Right atrium auricular region (tissue), 2 donors: Measurements from ENCODE around the gene THAP12. TPM values are rescaled to one million over a fixed set of nuclear protein-coding genes. Genes with fewer than 3 reads are reported as not detected.

ENCODE experiments used
- DNase-seq: peaks from one replicate; pipeline ENCODE4 v3.0.0-alpha.2; 2019; ENCODE audit warnings: low spot score
- H3K27ac ChIP-seq, 2 donors: fragments of 200-600 bp; sonication (generic); 1 replicate in 1 of 2; 2 replicates in 1 of 2; pipeline ENCODE4 v1.5.1; 2016 to 2019
- H3K27me3 ChIP-seq, 2 donors: fragments of 200-600 bp; sonication (generic); one replicate each; pipeline versions ENCODE4 v1.5.1 to v1.6.0; 2017 to 2019
- H3K36me3 ChIP-seq: fragments of 200-600 bp; sonication (generic); one replicate; pipeline ENCODE4 v1.5.1; 2016
- H3K4me1 ChIP-seq, 2 donors: fragments of 200-600 bp; sonication (generic); one replicate each; pipeline versions ENCODE4 v1.5.1 to v1.6.0; 2017 to 2019
- H3K4me3 ChIP-seq, 2 donors: fragments of 200-600 bp; sonication (generic); 1 replicate in 1 of 2; 2 replicates in 1 of 2; pipeline ENCODE4 v1.5.1; 2017 to 2019; ENCODE audit warnings: mild to moderate bottlenecking in 1 of 2, moderate library complexity in 1 of 2
- H3K9me3 ChIP-seq, 2 donors: fragments of 200-600 bp; sonication (generic); one replicate each; pipeline ENCODE4 v1.5.1; 2019
- total RNA-seq, 2 donors: library from RNA; depleted of rRNA; stranded (reverse); fragments of >200 nt; gene quantifications; one replicate each; pipeline ENCODE4 v1.1.0, GENCODE V29; 2016
- TF ChIP-seq, protein P1 (sequence below), 2 donors: fragments of 200-600 bp; sonication (generic); IDR thresholded peaks; one replicate each; pipeline ENCODE4 v1.5.1; 2019; ENCODE audit warnings: antibody characterized with exemption in 2 of 2

THAP12 gene
- total RNA-seq, 2 donors from 2014 or later = 15.1 to 16.2 TPM

DNA sequence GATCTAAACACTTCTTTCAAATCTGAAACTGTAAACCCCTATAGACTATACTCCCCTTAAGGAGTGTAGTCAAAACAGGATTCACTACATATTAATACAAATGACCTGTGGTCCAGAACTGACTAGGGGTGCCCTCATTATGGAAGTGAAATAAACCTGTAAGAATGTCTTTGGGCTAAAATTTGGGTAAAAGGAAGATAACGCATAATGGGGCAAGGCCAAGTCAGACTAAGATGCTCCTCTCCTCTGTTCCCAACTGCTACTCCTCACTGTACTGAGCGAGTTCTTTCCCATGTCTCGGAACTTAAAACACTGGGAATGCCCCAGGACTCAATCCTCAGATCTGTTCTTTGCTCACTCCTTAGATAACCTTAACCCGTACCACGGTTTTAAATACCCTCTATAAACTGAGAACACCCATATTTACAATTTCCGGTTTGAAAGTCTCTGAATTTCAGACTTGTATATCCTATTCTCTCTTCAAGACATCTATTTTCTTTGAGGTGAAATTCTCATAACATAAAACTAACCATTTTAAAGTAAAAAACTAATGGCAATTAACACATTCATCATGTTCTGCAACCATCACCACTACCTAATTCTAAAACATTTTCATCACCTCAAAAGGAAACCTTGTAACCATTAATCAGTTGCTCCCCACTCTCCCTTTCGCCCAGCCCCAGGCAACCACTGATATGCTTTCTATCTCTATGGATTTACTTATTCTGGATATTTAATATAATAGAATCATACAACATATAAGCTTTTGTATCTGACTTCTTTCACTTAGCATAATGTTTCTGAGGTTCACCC lies 4.0 kb downstream of the THAP12 start:
- TF ChIP-seq, protein P1, sequence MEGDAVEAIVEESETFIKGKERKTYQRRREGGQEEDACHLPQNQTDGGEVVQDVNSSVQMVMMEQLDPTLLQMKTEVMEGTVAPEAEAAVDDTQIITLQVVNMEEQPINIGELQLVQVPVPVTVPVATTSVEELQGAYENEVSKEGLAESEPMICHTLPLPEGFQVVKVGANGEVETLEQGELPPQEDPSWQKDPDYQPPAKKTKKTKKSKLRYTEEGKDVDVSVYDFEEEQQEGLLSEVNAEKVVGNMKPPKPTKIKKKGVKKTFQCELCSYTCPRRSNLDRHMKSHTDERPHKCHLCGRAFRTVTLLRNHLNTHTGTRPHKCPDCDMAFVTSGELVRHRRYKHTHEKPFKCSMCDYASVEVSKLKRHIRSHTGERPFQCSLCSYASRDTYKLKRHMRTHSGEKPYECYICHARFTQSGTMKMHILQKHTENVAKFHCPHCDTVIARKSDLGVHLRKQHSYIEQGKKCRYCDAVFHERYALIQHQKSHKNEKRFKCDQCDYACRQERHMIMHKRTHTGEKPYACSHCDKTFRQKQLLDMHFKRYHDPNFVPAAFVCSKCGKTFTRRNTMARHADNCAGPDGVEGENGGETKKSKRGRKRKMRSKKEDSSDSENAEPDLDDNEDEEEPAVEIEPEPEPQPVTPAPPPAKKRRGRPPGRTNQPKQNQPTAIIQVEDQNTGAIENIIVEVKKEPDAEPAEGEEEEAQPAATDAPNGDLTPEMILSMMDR (IDR thresholded peaks at IDR 0.05) = no peak
- no peak for DNase-seq

DNA sequence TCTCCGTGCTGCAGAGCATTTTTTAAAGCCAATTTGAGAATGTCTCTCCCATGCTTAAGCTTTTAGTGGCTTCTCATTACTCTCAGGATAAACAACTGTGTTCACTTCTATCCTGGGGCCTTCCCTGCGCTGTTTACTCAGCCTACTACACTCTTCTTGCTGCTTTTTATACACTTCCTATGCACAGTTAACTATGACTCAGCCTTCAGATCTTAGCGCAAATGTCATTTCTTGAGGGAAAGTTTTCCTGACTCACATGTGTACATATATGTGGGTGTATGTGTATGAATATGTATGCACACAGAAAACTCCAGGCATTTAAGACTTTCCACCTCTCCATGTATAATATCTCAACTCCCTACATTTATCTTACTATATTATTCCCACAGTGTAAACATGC lies 9.8 kb downstream of the THAP12 start:
- Histone ChIP-seq H3K27ac (no peak overlapping the region), H3K4me1 (peaks cover 0 to 13% of the 10 kb centered on the region in 2 donors), H3K4me3 (no peak overlapping the region), H3K27me3 (no peaks in the 10 kb centered on the region), H3K36me3 (no peaks in the 10 kb centered on the region), H3K9me3 (no peaks in the 10 kb centered on the region)
- TF ChIP-seq, protein P1 (IDR thresholded peaks at IDR 0.05) = no peak
- no peak for DNase-seq

More for the DNA sequence above, 4.0 kb downstream of the THAP12 start:
- H3K4me3 ChIP-seq = no peak overlapping the region
- H3K36me3 ChIP-seq = no peaks in the 10 kb centered on the region
- no peak overlapping the region for H3K27ac ChIP-seq
- no peaks in the 10 kb centered on the region for H3K9me3 ChIP-seq
- H3K4me1 ChIP-seq = peaks cover 0 to 27% of the 10 kb centered on the region in 2 donors
- no peaks in the 10 kb centered on the region for H3K27me3 ChIP-seq

GRCh38 chr11:76369406-76369805 lies 11.5 kb downstream of the THAP12 start:
- no peaks in the 10 kb centered on the region for H3K36me3 ChIP-seq
- DNase-seq = no peak
- TF ChIP-seq, protein P1 (IDR thresholded peaks at IDR 0.05) = no peak
- no peak overlapping the region for H3K27ac ChIP-seq
- no peak overlapping the region for H3K4me3 ChIP-seq
- peaks cover 0 to 15% of the 10 kb centered on the region in 2 donors for H3K4me1 ChIP-seq
- no peaks in the 10 kb centered on the region for H3K9me3 ChIP-seq
- no peaks in the 10 kb centered on the region for H3K27me3 ChIP-seq

DNA sequence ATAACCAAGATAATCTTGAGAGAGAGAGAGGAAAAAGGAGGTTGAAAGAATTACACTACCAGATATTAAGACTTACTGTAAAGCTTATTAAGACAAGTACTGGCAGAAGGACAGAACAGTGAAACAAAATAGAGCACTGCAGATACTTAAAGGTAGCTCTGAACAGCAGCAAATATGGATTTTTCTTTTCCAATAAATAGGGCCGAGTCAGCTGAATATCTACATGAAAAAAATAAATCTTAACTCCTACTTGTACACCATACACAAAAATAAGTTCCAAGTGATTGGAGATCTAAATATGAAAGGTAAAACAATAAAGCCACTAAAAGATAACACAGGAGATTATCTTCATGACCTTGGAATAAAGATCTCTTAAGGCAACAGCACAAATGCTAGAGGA lies 12.4 kb downstream of the THAP12 start:
- Histone ChIP-seq H3K27ac (no peak overlapping the region), H3K36me3 (no peaks in the 10 kb centered on the region), H3K4me1 (peaks cover 0 to 15% of the 10 kb centered on the region in 2 donors), H3K27me3 (no peaks in the 10 kb centered on the region), H3K4me3 (no peak overlapping the region), H3K9me3 (no peaks in the 10 kb centered on the region)
- TF ChIP-seq, protein P1 (IDR thresholded peaks at IDR 0.05) = no peak
- DNase-seq = no peak

GRCh38 chr11:76365038-76365679 lies 15.8 kb downstream of the THAP12 start:
- no peak for DNase-seq
- Histone ChIP-seq H3K4me1 (peaks cover 0 to 8% of the 10 kb centered on the region in 2 donors), H3K27me3 (no peaks in the 10 kb centered on the region)

More at GRCh38 chr11:76365038-76365679, 15.8 kb downstream of the THAP12 start:
- H3K36me3 ChIP-seq = no peaks in the 10 kb centered on the region
- H3K27ac ChIP-seq = no peak overlapping the region
- no peak overlapping the region for H3K4me3 ChIP-seq
- TF ChIP-seq, protein P1 (IDR thresholded peaks at IDR 0.05) = no peak
- no peaks in the 10 kb centered on the region for H3K9me3 ChIP-seq
